HFF-Myc (cell line): ENCODE measurements around the gene MARK3.
A peak's percentile ranks its signal among the peaks of the same experiment; 100 is the strongest.

Experiments
- DNase-seq: peaks from one replicate; pipeline ENCODE4 v3.0.0-alpha.2; 2011; ENCODE audit warnings: low read depth; ENCODE audit errors: extremely low read depth
- H3K4me3 ChIP-seq: replicated peaks from 2 replicates; pipeline ENCODE4 v1.5.1; 2011; ENCODE audit warnings: low read depth, mild to moderate bottlenecking, control low read depth, low read length
- TF ChIP-seq, protein P1 (sequence below): IDR thresholded peaks from 2 replicates; pipeline ENCODE4 v1.5.1; 2012; ENCODE audit warnings: mild to moderate bottlenecking, low read depth, low read length, control low read depth; ENCODE audit errors: missing control alignments

The MARK3 gene

GRCh38 chr14:103483600-103483999 lies 98.4 kb downstream of the MARK3 start:
- TF ChIP-seq, protein P1, sequence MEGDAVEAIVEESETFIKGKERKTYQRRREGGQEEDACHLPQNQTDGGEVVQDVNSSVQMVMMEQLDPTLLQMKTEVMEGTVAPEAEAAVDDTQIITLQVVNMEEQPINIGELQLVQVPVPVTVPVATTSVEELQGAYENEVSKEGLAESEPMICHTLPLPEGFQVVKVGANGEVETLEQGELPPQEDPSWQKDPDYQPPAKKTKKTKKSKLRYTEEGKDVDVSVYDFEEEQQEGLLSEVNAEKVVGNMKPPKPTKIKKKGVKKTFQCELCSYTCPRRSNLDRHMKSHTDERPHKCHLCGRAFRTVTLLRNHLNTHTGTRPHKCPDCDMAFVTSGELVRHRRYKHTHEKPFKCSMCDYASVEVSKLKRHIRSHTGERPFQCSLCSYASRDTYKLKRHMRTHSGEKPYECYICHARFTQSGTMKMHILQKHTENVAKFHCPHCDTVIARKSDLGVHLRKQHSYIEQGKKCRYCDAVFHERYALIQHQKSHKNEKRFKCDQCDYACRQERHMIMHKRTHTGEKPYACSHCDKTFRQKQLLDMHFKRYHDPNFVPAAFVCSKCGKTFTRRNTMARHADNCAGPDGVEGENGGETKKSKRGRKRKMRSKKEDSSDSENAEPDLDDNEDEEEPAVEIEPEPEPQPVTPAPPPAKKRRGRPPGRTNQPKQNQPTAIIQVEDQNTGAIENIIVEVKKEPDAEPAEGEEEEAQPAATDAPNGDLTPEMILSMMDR, result no peak
- DNase-seq, result peak; percentile 56
- no peak overlapping the region for H3K4me3 ChIP-seq

DNA sequence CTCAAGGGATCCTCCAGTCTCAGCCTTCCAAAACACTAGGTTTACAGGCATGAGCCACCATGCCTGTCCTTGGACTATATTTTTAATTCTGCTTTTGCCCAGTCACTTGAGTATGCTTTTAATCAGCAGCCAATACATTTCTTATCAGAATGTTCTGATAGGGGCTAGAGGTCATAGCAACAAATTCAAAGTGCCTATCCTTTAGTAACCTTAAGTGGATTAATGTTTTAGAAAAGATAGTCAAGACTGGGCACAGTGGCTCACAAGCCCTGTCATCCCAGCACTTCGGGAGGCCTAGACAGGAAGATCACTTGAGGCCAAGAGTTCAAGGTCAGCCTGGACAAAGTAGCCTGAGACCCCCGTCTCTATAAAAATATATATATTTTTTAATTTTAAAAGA lies 100.3 kb downstream of the MARK3 start:
- TF ChIP-seq, protein P1, result no peak
- DNase-seq, result no peak
- H3K4me3 ChIP-seq, result no peak overlapping the region

GRCh38 chr14:103488071-103488470 lies 102.9 kb downstream of the MARK3 start:
- TF ChIP-seq, protein P1, result no peak
- no peak overlapping the region for H3K4me3 ChIP-seq
- no peak for DNase-seq

DNA sequence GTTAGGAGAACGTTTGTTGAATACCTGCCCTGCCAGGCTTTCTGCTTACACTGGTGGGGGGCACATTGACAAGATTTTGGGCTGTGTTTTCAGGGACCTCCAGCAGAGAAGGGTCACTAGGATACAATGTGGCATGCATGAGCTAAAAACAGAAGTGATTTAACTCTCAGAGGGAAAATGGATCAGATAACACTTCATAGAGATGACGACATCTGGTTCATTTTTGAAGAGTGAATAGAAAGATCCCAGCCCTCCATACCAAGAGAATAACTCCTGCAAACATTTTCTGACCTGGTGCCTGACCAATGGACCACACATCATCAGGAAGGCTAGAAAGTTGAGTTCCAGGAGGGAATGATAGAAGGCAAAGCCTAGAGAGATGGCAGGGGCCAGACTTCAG lies 103.7 kb downstream of the MARK3 start:
- TF ChIP-seq, protein P1, result no peak
- no peak for DNase-seq
- H3K4me3 ChIP-seq, result no peak overlapping the region

- no peak overlapping the region for H3K4me3 ChIP-seq
- TF ChIP-seq, protein P1, result no peak
- DNase-seq, result no peak
Observed at GRCh38 chr14:103489621-103490020, 104.4 kb downstream of the MARK3 start.

- TF ChIP-seq, protein P1, result no peak
- H3K4me3 ChIP-seq, result no peak overlapping the region
- no peak for DNase-seq
Observed at GRCh38 chr14:103491691-103492090, 106.5 kb downstream of the MARK3 start.
